ENCODE data around the gene USP47. TPM values are rescaled to one million over a fixed set of nuclear protein-coding genes. Genes with fewer than 3 reads are reported as not detected.

The USP47 gene
- total RNA-seq, 1 experiment from 2014 or later = 98.7 TPM

GRCh38 chr11:11952036-11952435, 110.3 kb downstream of the USP47 start:
- H3K4me3 ChIP-seq = no peak overlapping the region
- H3K27ac ChIP-seq = no peak overlapping the region
- DNase-seq = no peak
- H3K9me3 ChIP-seq (replicated peaks) = no peaks in the 10 kb centered on the region
- H3K36me3 ChIP-seq = peaks cover 79% of the 10 kb centered on the region
- no peaks in the 10 kb centered on the region for H3K4me1 ChIP-seq
- no peaks in the 10 kb centered on the region for H3K27me3 ChIP-seq

- Histone ChIP-seq H3K4me3 (no peak overlapping the region), H3K4me1 (no peaks in the 10 kb centered on the region), H3K27ac (no peak overlapping the region), H3K9me3 (replicated peaks) (no peaks in the 10 kb centered on the region), H3K36me3 (peaks cover 67% of the 10 kb centered on the region), H3K27me3 (no peaks in the 10 kb centered on the region)
- no peak for DNase-seq
These were observed 114.2 kb downstream of the USP47 start for GRCh38 chr11:11956006-11956405.

DNA sequence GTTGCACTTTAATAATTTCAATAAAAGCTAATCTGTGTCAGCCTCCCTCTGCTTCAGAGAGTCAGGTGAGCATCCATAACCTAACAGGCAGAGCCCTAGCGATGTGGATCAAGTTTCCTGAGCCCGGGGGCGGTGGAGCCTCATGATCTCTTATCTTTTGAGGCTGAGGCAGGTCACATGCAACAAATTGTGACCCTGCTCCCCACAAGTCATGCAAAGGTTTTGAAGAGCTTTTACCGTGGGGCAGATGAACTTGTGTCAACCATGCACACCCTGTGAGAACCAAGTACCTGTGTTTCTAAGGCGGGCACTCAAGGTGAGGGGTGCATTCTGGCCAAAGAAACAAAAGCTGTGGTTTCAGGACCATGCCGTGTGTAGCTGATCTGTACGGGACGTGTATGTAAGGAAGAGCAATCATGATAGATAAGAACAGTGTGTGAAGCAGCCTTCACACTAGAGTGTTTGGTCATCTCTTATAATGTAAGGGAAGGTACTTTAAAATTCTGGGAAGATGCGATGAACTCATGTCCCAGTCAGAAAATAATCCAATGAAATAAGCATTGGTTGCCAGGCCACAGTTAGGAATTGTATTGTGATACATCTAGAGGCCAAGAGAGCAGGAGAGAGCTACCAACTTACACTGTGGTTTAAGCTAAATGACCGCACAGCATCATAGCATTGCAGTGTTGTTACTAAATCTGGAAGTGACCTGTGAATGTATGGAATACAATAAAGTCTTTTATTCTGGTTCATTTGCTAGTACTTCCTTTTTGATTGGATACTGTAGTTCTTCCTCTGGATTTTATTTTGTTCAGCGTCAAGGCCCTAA, 116.8 kb downstream of the USP47 start:
- H3K4me1 ChIP-seq = no peaks in the 10 kb centered on the region; the same call in 1 of the 2 replicates
- H3K36me3 ChIP-seq = peaks cover 51% of the 10 kb centered on the region
- no peak overlapping the region for H3K4me3 ChIP-seq
- no peaks in the 10 kb centered on the region for H3K27me3 ChIP-seq
- no peaks in the 10 kb centered on the region for H3K9me3 ChIP-seq (replicated peaks)
- no peak for DNase-seq
- H3K27ac ChIP-seq = no peak overlapping the region

DNA sequence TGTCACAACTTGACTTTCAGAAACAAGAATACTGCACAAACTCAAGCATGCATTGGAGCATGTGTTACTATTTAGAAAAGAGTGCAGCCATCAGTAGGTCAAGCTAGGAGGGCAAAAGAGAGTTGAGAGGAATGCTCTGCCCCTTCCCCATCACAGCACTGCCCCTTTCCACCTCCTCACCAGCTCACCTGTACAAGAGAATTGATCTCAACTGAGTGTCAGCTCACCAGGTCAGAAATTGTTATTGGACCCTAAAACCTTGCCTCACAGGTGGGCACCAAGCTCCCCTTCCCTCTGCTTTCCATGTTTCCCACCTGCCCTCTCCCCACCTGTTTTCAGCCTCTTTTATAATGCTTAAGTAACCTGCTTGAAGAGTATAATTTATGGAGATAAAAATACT, 117.8 kb downstream of the USP47 start:
- DNase-seq = no peak
- Histone ChIP-seq H3K4me3 (no peak overlapping the region), H3K9me3 (replicated peaks) (no peaks in the 10 kb centered on the region), H3K36me3 (peaks cover 41% of the 10 kb centered on the region), H3K4me1 (no peaks in the 10 kb centered on the region; the same call in 1 of the 2 replicates), H3K27me3 (no peaks in the 10 kb centered on the region), H3K27ac (no peak overlapping the region)

GRCh38 chr11:11960687-11961086, 118.9 kb downstream of the USP47 start:
- Histone ChIP-seq H3K4me3 (no peak overlapping the region), H3K9me3 (replicated peaks) (no peaks in the 10 kb centered on the region), H3K27ac (no peak overlapping the region), H3K4me1 (no peaks in the 10 kb centered on the region; the same call in 1 of the 2 replicates), H3K36me3 (peaks cover 31% of the 10 kb centered on the region), H3K27me3 (no peaks in the 10 kb centered on the region)
- no peak for DNase-seq

- Histone ChIP-seq H3K9me3 (replicated peaks) (no peaks in the 10 kb centered on the region), H3K4me1 (no peaks in the 10 kb centered on the region; the same call in 1 of the 2 replicates), H3K27me3 (no peaks in the 10 kb centered on the region), H3K36me3 (peaks cover 22% of the 10 kb centered on the region), H3K27ac (no peak overlapping the region), H3K4me3 (no peak overlapping the region)
- no peak for DNase-seq
These were observed 119.7 kb downstream of the USP47 start for GRCh38 chr11:11961399-11962028.

DNA sequence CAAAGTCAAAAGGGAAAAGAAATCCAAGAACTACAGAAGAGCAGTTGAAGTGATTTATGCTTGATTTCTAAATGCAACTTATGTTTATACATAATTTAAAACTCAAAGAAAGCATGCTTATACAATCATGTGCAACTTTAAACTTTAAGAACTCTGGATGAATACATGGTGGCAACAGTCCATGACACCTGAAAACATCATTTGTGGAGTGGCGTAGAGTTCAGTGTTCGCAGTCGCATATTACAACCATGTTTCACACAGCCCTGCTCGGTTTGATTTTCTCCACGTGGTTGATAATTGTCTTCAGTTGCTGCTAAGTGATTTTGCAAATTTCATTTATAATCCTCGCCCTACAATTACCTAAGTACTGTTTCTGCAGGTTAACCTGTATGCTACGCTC, 121.3 kb downstream of the USP47 start:
- Histone ChIP-seq H3K4me1 (peaks cover 11% of the 10 kb centered on the region; the same call in 1 of the 2 replicates), H3K27me3 (no peaks in the 10 kb centered on the region), H3K36me3 (peaks cover 9% of the 10 kb centered on the region), H3K9me3 (replicated peaks) (no peaks in the 10 kb centered on the region), H3K27ac (no peak overlapping the region), H3K4me3 (no peak overlapping the region)
- DNase-seq = no peak

DNA sequence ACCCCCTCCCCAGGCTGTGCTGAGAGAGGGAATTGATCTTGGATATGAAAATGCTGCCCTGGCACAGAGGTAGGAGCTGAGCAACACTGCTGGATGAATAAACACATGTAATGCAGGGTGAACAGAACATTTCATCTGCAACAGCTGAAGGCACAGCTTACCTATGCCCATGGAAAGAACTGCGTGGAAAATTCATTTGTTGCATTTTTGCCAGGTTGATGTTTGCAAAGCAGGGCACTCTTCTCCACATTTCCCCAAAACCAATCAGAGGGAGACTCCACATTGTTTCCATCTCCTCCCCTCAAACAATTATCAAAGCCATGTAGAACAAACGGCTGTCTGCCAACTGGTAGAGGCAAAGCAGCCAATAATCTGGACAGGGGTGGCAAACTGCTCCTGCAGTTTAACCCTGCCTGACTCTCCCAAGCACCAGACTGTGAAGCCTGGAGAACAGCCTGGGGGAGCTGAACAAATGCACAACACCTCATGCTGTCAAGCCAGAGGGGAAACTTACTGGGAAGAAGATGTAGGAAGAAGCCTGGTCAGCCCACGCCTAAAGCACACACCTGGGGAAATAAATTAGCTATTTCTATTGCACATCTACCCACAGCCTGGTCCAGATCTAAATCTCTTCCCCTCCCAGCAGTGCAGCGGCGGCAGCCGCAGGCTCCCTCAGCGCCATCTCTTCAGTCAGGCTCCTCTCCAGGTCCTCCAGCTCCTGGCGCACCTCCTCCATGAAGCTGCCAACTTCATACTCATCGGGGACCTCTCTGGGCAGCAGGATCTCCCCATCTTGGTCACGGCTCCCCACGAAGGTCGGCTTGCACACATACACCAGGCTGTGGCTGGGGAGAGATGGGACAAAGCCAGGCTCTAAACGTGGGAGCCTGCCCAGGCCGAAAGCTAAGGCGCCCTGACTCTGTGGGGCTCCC, 122.3 kb downstream of the USP47 start:
- Histone ChIP-seq H3K9me3 (replicated peaks) (no peaks in the 10 kb centered on the region), H3K27ac (no peak overlapping the region), H3K27me3 (no peaks in the 10 kb centered on the region), H3K4me3 (no peak overlapping the region), H3K36me3 (0 out of 2 replicates have a peak, but pooled peaks cover 2% of the 10 kb centered on the region), H3K4me1 (peaks cover 11% of the 10 kb centered on the region; the same call in 1 of the 2 replicates)
- no peak for DNase-seq

- Histone ChIP-seq H3K4me3 (no peak overlapping the region), H3K36me3 (no peaks in the 10 kb centered on the region), H3K9me3 (replicated peaks) (no peaks in the 10 kb centered on the region), H3K27ac (no peak overlapping the region), H3K4me1 (peaks cover 11% of the 10 kb centered on the region; the same call in 1 of the 2 replicates), H3K27me3 (no peaks in the 10 kb centered on the region)
- no peak for DNase-seq
These were observed 123.0 kb downstream of the USP47 start for GRCh38 chr11:11964774-11965150.

- Histone ChIP-seq H3K4me1 (peaks cover 11% of the 10 kb centered on the region; the same call in 1 of the 2 replicates), H3K36me3 (no peaks in the 10 kb centered on the region)
- no peak for DNase-seq
These were observed 123.4 kb downstream of the USP47 start for GRCh38 chr11:11965192-11965591.

GRCh38 chr11:11965656-11966353, 124.0 kb downstream of the USP47 start:
- no peak overlapping the region for H3K27ac ChIP-seq
- H3K36me3 ChIP-seq = no peaks in the 10 kb centered on the region
- H3K4me1 ChIP-seq = peaks cover 11% of the 10 kb centered on the region; the same call in 1 of the 2 replicates

More at GRCh38 chr11:11965192-11965591, 123.4 kb downstream of the USP47 start:
- no peaks in the 10 kb centered on the region for H3K27me3 ChIP-seq
- no peak overlapping the region for H3K27ac ChIP-seq
- H3K9me3 ChIP-seq (replicated peaks) = no peaks in the 10 kb centered on the region
- H3K4me3 ChIP-seq = no peak overlapping the region

GRCh38 chr11:11966354-11966741, 124.6 kb downstream of the USP47 start:
- peaks cover 11% of the 10 kb centered on the region; the same call in 1 of the 2 replicates for H3K4me1 ChIP-seq
- no peaks in the 10 kb centered on the region for H3K27me3 ChIP-seq
- H3K27ac ChIP-seq = no peak overlapping the region
- no peak for DNase-seq
- no peak overlapping the region for H3K4me3 ChIP-seq
- H3K36me3 ChIP-seq = no peaks in the 10 kb centered on the region
- H3K9me3 ChIP-seq (replicated peaks) = no peaks in the 10 kb centered on the region

More at GRCh38 chr11:11965656-11966353, 124.0 kb downstream of the USP47 start:
- H3K4me3 ChIP-seq = no peak overlapping the region
- H3K27me3 ChIP-seq = no peaks in the 10 kb centered on the region
- no peaks in the 10 kb centered on the region for H3K9me3 ChIP-seq (replicated peaks)
- no peak for DNase-seq

- H3K4me3 ChIP-seq = no peak overlapping the region
- no peaks in the 10 kb centered on the region for H3K27me3 ChIP-seq
- peak; percentile 88 to 95 for DNase-seq
- no peaks in the 10 kb centered on the region for H3K9me3 ChIP-seq (replicated peaks)
- H3K36me3 ChIP-seq = no peaks in the 10 kb centered on the region
- peaks cover 11% of the 10 kb centered on the region; the same call in 1 of the 2 replicates for H3K4me1 ChIP-seq
- H3K27ac ChIP-seq = no peak overlapping the region
These were observed 125.3 kb downstream of the USP47 start for GRCh38 chr11:11966826-11967668.
